GM18867 (cell line): ENCODE results near the gene LRRC18.

Source experiments
- ATAC-seq: cut with Tn5 transposase; IDR thresholded peaks from one replicate; pipeline ENCODE4 v1.9.1; 2021; ENCODE audit warnings: mild to moderate bottlenecking, moderate library complexity; ENCODE audit not compliant: unreplicated experiment

The LRRC18 gene

DNA sequence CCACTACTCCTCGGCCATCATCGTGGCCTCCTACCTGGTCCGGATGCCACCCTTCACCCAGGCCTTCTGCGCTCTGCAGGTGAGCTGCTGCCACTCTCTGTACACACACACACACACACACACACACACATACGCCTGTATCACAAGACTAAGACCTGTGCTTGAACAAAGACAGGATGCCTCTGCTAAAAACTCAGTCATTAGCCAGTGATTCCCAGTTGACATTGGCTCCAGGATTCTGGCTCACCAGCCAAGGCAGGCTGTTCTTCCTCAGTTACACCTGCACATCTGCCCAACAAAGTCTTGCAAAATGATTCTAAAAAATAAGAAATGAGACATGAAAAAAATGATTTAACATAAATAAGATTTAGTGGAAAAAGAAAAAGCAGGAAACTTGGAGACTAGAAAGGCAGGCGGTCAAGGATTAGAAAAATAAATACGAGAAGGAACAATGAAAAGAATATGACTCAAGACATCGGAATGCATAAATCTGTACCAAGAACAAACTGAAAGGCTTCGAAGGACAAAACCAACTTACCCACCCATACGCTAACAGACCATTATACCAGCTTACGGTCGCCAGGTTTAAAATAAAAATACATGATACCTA, 7.4 kb upstream of the LRRC18 start:
- ATAC-seq: no peak

DNA sequence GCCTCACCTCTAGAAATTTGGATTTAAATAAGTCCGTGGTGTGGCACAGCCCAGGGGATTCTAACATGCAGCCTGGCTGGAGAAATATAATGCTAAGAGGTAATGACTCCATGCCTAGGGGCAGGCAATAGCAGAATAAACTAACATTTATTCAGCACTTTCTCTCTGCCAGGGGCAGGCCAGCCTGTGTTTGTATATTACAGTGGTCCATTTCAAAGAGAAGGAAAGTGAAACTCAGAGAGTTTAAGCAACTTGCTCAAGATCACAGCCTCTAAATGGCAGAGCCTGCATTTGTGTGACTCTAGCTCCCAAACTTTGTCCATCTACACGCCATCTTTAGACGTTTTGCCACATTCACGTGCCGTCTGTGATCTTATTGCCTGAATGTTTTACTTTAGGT, 6.7 kb upstream of the LRRC18 start:
- ATAC-seq: no peak

DNA sequence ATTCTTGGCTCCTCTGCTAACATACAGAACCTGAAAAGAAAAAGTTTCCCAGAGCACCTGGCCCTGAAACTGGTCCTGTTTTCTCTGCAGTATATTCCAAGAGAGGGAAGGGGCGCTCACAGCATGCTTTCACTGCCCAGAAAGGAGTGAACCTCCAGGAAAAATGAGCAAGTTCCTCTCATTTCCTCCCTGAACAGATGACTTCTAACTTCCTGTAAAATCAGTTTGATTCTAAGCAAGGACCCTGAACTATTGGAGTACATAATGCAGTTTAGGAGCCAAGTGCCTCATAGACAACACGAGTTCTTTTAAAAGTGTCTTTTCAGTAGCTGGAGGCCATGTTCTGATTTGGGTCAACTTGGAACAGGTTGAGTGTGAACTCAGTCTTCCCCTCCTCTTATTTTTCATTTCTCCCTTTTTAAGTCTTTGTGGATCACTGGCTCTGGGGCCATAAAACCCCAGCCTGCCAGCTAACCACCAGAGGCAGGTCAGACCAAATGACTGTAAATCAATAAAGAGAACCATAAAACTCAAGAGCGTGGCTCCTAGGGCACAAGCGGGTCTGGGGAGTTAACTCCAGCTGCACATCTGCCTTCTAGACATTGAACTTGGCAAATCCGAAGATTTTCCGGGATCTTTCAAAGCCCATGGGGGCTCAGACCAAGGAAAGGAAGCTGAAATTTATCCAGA, 5.9 kb upstream of the LRRC18 start:
- no peak for ATAC-seq

DNA sequence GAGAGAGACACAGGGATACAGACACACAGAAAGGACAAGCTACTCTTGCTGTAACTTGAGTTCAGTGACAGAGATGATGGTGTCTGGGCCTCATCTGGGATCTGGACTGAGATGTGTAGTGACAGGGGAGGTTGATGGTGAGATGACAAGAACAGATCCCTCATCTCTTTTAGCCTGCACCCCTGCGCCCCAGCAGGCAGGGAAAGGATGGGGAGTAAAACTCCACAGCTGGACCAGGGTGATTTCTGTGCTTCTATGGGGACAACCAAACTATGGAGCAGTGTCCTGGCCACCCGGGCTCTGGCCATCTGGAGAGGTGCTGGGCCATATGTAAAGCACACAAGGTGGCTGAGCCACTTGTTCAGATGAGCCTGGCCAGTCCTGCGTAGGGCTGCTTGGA, 4.5 kb upstream of the LRRC18 start:
- ATAC-seq: no peak

DNA sequence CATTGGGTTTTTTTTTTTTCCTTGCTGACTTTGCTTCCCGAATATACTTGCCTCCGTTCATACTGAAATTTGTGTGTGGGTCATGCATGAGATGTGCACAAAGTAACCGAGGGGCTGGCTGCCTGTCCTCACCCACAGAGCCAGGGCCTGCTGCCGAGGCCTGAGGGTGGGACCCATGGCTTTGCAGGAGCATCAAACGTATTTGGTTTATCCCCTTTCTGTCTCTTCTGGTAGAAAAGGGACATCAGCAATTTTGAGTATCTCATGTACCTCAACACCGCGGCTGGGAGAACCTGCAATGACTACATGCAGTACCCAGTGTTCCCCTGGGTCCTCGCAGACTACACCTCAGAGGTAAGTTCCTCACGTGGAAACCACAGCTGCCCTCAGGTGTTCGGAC, 3.5 kb upstream of the LRRC18 start:
- no peak for ATAC-seq

DNA sequence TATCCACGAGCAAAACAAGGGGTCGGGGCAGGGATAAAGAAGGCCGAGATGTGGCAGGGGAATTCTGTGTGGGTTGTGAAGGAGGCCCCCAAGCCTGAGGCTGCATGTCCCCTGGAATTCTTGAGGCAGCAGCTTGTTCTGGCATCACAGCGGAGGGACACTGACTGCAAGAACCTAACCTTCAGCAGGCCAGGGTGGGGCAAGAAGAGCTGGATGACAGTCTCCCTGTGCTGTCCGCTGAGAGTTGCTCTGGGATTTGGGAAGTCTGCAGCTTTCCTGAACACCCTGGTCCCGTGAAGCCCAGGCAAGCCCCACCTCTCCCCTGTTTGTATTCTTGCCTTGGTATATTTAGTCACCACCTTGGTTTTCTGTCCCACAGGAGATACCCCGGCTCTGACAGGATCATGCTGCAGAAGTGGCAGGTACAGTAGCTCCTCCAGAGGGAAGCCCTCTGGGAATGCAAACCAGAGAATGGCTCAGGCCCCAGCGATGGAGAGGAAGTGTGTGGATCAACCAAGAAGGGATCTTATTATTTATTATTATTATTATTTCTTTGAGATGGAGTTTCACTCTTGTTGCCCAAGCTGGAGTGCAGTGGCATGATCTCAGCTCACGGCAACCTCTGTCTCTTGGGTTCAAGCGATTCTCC, 1.9 kb upstream of the LRRC18 start:
- no peak for ATAC-seq

DNA sequence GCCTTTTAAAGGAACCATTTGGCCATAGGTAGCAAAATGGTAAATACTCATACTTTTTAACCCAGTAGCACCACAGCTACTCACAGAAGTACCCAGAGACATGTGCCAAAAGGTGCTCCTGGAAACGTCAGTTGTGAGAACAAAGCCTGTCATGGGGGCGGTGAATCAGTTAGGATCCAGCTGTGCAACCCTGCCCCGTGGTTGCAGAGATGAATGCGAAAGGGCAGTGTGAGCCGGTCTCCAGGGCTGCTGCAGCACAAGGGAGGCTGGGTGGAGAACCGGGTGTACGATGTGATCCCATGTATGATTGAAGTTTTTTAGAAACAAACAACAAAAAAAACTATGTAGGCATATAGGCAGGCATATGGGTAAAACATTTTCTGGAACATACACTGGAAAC, 1.3 kb upstream of the LRRC18 start:
- ATAC-seq: no peak

DNA sequence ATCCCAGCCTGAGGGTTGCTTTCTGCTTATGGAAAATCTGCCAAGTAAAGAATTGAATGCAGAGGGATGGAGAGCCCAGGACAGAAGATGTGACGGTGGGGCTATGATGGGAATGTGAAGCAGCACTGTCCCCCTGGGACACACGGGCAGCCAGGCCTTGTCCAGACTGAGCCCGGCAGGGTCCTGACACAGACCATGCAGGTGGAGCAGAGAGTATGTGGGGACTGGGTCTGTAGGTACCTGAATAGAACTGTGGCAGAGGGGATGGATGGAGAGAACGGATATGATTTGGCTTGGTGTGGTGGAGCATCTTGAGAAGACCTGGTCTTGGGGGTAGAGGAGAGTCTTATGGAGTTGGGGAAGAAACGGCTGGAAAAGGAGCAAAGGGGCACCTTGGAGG, 732 bp upstream of the LRRC18 start:
- no peak for ATAC-seq

DNA sequence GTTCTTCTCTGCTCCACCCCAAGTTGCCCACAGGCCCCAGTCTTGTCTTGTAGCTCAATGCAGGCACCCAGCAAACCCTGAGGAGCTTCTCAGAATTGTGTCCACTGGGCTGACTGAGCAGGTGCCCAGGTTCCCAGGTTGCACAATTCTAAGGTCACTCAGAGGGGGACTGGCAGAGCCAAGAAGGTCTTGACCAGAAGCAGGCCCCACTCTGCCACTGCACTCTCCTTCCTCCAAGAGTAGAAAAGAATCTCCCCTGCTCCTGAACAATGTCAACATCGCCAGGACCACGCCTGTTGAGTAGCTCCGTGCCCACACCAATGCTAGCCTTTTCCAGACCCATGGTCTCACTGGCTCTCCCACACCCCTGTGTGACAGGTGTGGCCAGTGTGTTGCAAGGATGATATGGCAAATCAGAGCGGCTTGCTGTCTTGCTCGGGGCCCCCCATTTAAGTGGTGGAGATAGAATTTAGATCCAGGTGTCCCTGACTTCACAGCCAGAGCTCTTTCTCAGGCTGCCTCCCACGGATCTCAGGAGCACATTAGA, 577 bp downstream of the LRRC18 start:
- ATAC-seq: no peak

DNA sequence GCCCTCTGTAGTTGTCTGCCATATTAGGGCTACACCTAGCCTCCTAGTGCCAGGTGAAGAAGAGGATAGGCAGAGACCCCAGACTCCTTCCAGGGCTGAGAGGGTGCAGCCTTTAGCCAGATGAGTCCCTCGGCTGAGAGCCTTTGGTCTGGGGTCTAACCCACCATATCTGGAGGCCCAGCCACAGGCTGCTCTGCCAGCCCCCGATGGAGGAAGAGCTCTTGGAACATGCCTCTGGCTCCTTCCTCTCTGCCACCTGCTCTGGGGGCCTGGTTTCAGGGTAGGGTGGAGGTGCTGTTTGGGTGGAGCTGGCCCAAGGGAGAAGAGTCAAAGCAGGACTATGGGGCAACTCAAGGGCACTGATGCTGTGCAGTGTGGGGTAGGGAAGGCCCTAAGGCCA, 1.4 kb downstream of the LRRC18 start:
- ATAC-seq: no peak

DNA sequence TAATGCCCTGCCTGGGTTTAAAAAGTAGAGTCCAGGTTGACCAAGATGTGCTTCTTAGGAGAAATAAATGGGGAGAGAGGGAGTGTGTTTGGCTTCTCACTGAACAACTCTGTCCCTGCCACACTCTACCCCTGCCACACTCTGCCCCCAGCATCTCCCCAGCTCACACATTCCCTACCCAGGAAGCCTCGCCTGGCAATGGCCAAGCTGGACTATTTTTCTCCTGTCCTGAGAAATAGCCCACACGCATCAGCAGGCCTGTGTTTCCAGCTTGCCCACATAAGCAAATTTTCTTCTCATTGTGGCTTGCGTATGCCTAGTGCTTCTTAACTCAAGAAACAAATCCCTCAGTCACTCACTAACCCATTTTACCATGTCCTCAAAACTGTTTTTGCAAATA, 1.8 kb downstream of the LRRC18 start:
- ATAC-seq: no peak

DNA sequence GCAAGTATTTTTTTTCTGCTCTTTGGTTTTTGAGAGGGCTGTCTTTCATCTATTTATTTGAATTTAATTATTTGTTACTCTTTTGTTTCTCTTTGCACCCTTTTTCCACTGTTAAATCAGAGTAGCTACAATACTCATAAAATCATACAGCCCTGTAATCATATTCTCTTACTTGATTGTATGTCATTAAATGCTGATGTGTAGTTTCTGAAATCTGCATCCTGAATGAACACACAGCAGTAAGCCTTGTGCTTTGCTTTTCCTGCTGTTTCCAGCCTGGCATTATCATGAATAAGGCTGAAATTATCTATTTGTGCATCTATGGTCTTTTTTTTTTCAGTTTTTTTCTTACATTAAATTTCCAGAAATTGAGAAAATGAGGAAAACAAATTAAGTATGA, 4.1 kb downstream of the LRRC18 start:
- ATAC-seq: no peak

DNA sequence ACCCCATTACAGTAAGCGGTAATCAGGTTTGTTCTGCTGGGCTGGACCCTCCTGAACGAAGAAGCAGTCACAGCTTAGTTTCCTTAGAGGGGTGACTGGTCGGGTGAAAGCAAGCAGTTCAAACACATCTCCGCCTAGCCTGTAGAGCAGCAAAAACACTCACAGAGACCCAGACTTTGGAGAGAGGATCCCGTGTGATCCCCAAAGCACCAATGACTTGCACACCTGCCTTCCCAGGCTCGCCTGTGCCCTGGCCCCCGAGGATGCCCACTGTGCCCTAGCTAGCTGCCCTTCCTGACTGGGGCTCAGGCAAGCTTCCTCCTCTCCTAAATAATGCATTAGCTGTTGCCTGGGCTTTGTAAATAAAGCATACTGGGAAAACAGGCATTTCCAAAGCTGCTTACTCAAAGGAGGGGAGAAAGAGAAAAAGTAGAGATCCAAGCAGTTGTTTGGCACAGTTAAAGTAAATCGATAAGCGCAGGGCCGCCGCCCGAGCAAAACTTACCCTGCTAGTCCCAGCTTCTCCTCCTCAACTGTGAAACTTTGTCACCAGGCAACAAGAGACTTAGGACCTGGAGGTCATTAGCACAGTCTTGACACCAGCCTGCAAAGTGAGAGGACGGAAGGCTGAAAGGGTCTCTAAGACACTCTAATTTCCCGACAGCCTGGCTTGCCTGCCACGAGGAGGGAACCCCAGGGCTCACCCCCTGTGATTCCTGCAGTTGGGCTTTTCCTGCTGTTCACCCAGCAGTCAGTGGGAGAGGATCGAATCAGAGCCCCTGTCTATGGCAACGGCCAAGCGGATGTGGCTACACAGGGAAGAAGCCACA, 4.8 kb downstream of the LRRC18 start:
- ATAC-seq: no peak

DNA sequence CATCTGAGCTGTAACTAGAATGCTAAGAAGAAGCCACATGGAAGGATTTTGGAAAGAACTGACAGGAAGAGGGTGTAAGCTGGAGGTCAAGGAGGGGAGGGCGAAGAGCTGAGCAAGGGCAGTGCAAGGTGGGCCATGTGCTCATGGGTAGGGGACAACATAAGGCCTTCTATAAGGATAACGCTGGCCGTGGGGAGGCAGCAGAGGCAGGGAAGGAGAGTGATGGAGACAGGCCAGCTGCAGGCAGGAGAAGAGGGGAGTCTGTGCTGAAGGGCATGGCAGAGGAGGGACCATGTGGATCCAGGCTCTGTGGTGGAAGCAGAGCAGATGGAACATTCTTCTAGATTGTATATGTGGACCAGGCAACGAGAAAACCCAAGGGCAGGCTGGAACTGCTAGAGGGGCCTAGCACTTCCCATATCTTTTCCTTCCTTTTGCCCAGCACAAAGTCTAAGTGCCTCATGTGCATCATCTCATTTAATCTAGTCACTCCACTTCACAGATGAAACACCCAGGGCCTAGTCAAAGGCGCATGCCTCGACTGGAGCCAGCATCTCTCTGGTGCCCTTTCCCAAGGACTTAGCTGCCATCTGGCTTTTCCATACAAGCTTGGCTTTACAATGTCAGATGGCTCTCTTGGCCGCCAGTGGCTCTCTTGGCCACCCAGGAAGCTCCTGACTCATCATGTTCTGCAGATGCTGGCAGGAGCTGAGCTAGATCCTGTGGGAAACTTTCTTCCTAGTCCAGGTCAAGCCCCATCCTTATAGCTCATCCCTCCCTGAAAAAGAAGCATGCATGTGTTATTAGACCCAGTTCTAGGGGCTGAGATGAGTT, 6.6 kb downstream of the LRRC18 start:
- no peak for ATAC-seq

DNA sequence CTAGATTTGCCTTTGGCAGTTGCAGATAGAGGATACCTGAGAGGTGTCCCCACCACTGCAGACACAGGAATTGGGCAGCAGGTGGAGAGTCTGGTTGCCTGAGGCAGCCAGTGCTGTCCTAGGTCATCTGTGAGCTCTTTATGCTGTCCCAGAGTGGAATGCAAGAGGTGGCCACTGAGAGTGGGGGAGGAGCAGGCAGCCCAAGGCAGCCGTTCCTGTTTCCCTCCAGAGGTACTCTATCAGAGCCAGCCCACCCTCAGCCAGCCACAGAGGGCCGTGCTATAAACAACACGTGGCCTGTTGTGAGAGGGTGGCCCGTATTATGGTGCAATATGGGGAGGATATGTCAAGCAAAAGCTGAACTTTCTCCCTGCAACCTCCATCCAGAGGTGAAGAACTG, 8.5 kb downstream of the LRRC18 start:
- no peak for ATAC-seq

DNA sequence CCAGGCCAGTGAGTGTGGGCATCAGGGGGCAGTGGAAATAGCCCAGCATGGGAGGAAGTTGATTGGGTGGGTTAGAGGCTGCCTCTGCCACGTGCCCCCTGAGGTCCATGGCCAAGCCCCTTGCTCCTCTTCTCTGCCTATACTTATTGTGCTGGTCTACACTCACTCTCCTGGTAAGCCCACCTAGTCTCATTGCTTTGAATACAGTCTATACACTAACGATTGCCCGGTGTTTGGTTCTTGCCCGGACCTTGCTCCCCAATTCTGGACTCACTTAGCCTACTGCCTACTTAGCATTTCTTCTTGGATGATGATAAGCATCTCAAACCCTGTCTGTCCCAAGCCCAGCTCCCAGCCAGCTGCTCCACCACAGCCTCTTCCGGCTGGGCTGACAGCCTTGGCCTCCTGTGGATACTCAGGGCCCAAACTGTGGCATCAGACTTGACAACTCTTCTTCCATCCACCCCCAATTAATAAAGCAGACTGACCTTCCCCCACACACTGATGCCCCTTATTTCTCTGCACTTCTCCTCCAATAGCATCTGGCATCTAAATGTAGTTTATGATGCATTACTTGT, 10.1 kb downstream of the LRRC18 start:
- no peak for ATAC-seq

DNA sequence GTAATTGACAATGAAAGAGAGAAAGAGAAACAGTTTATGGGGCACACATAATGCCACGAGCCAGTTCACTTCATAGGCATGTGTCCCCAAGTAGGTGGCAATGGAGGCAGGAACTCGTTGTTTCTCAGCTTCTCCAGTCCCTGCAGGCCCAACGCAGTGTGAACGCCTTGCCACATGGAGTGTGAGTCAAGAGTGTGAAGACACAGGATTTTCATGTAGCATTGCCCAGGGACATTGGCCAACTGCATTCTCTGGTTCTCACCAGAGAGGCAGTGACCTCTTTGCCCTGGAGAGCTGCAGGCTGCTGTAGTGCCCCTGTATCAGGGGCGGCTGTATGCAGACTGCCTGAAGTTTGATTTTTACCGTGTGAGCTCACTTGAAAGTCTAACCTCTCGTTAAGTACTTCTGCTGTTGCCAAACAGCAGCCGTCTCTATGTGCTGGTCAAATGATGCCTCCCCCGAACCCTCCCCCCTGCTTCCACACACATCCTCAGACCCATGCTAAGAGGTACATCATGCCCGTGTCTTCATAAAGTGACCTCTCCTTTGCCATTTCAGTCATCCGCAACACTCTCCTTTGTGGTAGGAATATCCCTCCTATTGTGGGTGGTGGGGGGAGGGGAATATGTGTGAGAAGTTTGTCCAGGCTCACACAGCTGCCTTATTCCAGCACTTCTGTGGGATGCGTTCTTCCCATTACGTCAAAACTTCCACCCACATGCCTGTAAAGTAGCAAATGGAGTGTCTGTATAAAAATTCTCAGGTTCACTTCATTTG, 12.7 kb downstream of the LRRC18 start:
- no peak for ATAC-seq

DNA sequence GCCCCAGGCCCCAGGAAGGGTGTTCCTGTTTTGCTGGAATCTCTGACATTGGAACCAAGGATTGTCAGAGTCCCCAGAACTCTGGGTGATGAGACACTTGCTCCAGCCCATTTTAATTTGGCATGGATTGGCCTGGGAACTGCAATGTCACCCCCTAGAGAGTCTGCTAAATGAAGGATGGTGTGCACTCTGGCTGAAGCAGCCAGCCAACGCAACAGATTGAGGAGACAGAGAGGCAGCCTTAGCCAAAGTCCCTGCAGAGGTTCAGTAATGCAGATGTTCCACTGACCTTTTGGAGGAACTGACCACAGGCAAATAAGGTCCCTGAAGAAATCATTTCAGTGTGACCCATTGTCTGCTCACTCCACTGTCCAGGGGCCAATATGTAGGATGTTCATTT, 13.4 kb downstream of the LRRC18 start:
- ATAC-seq: no peak

DNA sequence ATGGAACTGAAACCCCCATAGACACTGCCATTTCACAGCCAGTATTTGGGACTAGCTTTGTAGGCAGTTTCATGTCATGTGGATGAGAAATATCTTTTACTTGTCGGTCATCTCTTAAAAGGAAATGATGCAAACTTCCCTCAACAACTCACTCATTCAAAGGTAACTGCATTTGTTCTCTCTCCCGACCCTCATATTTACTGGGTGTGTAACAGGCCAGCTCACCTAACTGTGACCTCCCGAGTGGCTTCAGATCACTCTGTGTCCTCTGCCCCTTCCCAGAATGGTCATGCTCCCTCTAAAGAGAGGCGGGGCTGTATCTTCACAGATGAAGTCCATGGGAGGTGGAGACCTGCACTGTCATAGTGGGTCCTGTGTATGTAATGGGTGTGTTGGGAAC, 14.7 kb downstream of the LRRC18 start:
- ATAC-seq: no peak
